Measurements from ENCODE around the gene CYP26C1. TPM values are rescaled to one million over a fixed set of nuclear protein-coding genes. Genes with fewer than 3 reads are reported as not detected.

Gene CYP26C1
- total and polyA plus RNA-seq, 2 of the 13 experiments (the other 11 are each of a cell fraction or from before 2014, with no cell fraction given): 0.02 TPM; not detected in 1

- no peak for TF ChIP-seq FOXP1 (IDR thresholded peaks at IDR 0.05)
- peak; percentile 31; the same call in 1 of the 2 replicates for TF ChIP-seq FOXP1 (CRISPR knock-in tag; IDR thresholded peaks at IDR 0.05)
- TF ChIP-seq FIP1L1 (IDR thresholded peaks at IDR 0.05; ENCODE audit: borderline replicate concordance, insufficient read depth, low read depth, low read length): no peak
- TF ChIP-seq, protein P1, sequence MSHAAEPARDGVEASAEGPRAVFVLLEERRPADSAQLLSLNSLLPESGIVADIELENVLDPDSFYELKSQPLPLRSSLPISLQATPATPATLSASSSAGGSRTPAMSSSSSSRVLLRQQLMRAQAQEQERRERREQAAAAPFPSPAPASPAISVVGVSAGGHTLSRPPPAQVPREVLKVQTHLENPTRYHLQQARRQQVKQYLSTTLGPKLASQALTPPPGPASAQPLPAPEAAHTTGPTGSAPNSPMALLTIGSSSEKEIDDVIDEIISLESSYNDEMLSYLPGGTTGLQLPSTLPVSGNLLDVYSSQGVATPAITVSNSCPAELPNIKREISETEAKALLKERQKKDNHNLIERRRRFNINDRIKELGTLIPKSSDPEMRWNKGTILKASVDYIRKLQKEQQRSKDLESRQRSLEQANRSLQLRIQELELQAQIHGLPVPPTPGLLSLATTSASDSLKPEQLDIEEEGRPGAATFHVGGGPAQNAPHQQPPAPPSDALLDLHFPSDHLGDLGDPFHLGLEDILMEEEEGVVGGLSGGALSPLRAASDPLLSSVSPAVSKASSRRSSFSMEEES (CRISPR knock-in tag; IDR thresholded peaks at IDR 0.05): 0 out of 2 replicates have a peak, but pooled peaks have one; percentile 57
- TF ChIP-seq FOSL2 (CRISPR knock-in tag; IDR thresholded peaks at IDR 0.05): 0 out of 2 replicates have a peak, but pooled peaks have one; percentile 27
- peak; percentile 50 for TF ChIP-seq ZNF574 (CRISPR knock-in tag; IDR thresholded peaks at IDR 0.05)
- TF ChIP-seq, protein P2, sequence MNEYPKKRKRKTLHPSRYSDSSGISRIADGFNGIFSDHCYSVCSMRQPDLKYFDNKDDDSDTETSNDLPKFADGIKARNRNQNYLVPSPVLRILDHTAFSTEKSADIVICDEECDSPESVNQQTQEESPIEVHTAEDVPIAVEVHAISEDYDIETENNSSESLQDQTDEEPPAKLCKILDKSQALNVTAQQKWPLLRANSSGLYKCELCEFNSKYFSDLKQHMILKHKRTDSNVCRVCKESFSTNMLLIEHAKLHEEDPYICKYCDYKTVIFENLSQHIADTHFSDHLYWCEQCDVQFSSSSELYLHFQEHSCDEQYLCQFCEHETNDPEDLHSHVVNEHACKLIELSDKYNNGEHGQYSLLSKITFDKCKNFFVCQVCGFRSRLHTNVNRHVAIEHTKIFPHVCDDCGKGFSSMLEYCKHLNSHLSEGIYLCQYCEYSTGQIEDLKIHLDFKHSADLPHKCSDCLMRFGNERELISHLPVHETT (CRISPR knock-in tag; conservative IDR thresholded peaks at IDR 0.05): no peak
- TF ChIP-seq ZSCAN5A (CRISPR knock-in tag; IDR thresholded peaks at IDR 0.05; ENCODE audit: borderline replicate concordance): no peak
- TF ChIP-seq ZNF160 (CRISPR knock-in tag; IDR thresholded peaks at IDR 0.05): no peak
- TF ChIP-seq REL (CRISPR knock-in tag; conservative IDR thresholded peaks at IDR 0.05): no peak
- TF ChIP-seq, protein P3, sequence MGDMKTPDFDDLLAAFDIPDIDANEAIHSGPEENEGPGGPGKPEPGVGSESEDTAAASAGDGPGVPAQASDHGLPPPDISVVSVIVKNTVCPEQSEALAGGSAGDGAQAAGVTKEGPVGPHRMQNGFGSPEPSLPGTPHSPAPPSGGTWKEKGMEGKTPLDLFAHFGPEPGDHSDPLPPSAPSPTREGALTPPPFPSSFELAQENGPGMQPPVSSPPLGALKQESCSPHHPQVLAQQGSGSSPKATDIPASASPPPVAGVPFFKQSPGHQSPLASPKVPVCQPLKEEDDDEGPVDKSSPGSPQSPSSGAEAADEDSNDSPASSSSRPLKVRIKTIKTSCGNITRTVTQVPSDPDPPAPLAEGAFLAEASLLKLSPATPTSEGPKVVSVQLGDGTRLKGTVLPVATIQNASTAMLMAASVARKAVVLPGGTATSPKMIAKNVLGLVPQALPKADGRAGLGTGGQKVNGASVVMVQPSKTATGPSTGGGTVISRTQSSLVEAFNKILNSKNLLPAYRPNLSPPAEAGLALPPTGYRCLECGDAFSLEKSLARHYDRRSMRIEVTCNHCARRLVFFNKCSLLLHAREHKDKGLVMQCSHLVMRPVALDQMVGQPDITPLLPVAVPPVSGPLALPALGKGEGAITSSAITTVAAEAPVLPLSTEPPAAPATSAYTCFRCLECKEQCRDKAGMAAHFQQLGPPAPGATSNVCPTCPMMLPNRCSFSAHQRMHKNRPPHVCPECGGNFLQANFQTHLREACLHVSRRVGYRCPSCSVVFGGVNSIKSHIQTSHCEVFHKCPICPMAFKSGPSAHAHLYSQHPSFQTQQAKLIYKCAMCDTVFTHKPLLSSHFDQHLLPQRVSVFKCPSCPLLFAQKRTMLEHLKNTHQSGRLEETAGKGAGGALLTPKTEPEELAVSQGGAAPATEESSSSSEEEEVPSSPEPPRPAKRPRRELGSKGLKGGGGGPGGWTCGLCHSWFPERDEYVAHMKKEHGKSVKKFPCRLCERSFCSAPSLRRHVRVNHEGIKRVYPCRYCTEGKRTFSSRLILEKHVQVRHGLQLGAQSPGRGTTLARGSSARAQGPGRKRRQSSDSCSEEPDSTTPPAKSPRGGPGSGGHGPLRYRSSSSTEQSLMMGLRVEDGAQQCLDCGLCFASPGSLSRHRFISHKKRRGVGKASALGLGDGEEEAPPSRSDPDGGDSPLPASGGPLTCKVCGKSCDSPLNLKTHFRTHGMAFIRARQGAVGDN (CRISPR knock-in tag; IDR thresholded peaks at IDR 0.05): peak; percentile 79
- TF ChIP-seq ZNF24 (IDR thresholded peaks at IDR 0.05): no peak
- no peak for TF ChIP-seq ZNF710 (CRISPR knock-in tag; IDR thresholded peaks at IDR 0.05; ENCODE audit: borderline replicate concordance)
- no peak for TF ChIP-seq RAD51 (IDR thresholded peaks at IDR 0.05; ENCODE audit: borderline replicate concordance)
- TF ChIP-seq ARHGAP35 (CRISPR knock-in tag; IDR thresholded peaks at IDR 0.05; ENCODE audit: borderline replicate concordance): no peak
- peak; percentile 61 for TF ChIP-seq XRCC5 (optimal IDR thresholded peaks at IDR 0.05; ENCODE audit: low read length)
Measured at GRCh38 chr10:93071674-93072224, 11.2 kb downstream of the CYP26C1 start (continued).
